Peyer's patch (tissue), 4 donors: Measurements from ENCODE around the gene AUTS2. TPM values are rescaled to one million over a fixed set of nuclear protein-coding genes. Genes with fewer than 3 reads are reported as not detected.

Experiments
- DNase-seq, 3 donors: peaks; one replicate each; pipeline ENCODE4 v3.0.0-alpha.2; 2017 to 2019
- H3K27ac ChIP-seq, 4 donors: fragments of 200-600 bp; sonication (generic); one replicate each; pipeline ENCODE4 v1.5.1; 2016 to 2019
- H3K27me3 ChIP-seq, 2 donors: fragments of 200-600 bp; sonication (generic); one replicate each; pipeline ENCODE4 v1.5.1; 2019
- H3K36me3 ChIP-seq, 3 donors: fragments of 200-600 bp; sonication (generic); one replicate each; pipeline ENCODE4 v1.5.1; 2016 to 2019
- H3K4me1 ChIP-seq, 4 donors: fragments of 200-600 bp; sonication (generic); one replicate each; pipeline ENCODE4 v1.5.1; 2016 to 2019
- H3K4me3 ChIP-seq, 4 donors: fragments of 200-600 bp; sonication (generic); 1 replicate in 3 of 4; 2 replicates in 1 of 4; pipeline ENCODE4 v1.5.1; 2016 to 2019; ENCODE audit warnings: mild to moderate bottlenecking in 1 of 4
- H3K9me3 ChIP-seq, 4 donors: fragments of 200-600 bp; sonication (generic); one replicate each; pipeline ENCODE4 v1.5.1; 2016 to 2019; ENCODE audit warnings: mild to moderate bottlenecking in 1 of 4
- POLR2A ChIP-seq, 2 donors: fragments of 450-650 bp; IDR thresholded peaks; one replicate each; pipeline ENCODE4 v1.5.1; 2017; ENCODE audit warnings: antibody characterized with exemption in 2 of 2, mild to moderate bottlenecking in 2 of 2, moderate library complexity in 2 of 2
- total RNA-seq, 4 donors: library from RNA; depleted of rRNA; stranded (reverse); fragments of >200 nt; gene quantifications; one replicate each; pipeline ENCODE4 v1.1.0, GENCODE V29; 2016
- TF ChIP-seq, protein P1 (sequence below), 6 experiments: fragments of 450-650 bp in 4 of 6; fragments of 200-600 bp in 2 of 6; sonication (generic) in 1 of 6; IDR thresholded peaks; one replicate each; pipeline ENCODE4 v1.5.1; 2017 to 2019; ENCODE audit warnings: antibody characterized with exemption in 6 of 6, mild to moderate bottlenecking in 3 of 6, moderate library complexity in 1 of 6

Gene AUTS2
- total RNA-seq, 4 donors from 2014 or later, result 55.9 to 90.0 (median 72.6) TPM

DNA sequence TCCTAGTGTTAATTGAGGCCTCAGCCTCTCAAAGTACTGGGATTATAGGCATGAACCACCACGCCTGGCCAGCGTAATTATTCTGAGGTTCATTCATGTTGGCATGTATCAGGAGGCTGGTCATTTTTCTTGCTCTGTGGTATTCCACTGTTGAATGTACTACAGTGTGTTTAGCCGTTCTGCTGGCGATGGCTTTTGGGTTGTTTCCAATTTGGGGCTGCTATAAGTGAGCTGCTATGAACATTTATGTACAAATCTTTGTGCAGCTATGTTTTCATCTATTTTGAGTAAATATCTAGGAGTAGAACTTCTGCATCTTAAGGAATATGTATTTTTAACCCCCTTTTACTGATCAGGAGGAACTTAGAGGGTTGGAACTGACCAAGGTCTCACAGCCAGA is 145.8 kb downstream of the AUTS2 start:
- no peaks in the 10 kb centered on the region for H3K9me3 ChIP-seq
- no peak overlapping the region for H3K27ac ChIP-seq
- TF ChIP-seq, protein P1, sequence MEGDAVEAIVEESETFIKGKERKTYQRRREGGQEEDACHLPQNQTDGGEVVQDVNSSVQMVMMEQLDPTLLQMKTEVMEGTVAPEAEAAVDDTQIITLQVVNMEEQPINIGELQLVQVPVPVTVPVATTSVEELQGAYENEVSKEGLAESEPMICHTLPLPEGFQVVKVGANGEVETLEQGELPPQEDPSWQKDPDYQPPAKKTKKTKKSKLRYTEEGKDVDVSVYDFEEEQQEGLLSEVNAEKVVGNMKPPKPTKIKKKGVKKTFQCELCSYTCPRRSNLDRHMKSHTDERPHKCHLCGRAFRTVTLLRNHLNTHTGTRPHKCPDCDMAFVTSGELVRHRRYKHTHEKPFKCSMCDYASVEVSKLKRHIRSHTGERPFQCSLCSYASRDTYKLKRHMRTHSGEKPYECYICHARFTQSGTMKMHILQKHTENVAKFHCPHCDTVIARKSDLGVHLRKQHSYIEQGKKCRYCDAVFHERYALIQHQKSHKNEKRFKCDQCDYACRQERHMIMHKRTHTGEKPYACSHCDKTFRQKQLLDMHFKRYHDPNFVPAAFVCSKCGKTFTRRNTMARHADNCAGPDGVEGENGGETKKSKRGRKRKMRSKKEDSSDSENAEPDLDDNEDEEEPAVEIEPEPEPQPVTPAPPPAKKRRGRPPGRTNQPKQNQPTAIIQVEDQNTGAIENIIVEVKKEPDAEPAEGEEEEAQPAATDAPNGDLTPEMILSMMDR (IDR thresholded peaks at IDR 0.05), result no peak
- no peak for TF ChIP-seq POLR2A (IDR thresholded peaks at IDR 0.05)
- H3K4me3 ChIP-seq, result no peak overlapping the region
- H3K27me3 ChIP-seq, result no peaks in the 10 kb centered on the region
- no peaks in the 10 kb centered on the region for H3K36me3 ChIP-seq
- no peak for DNase-seq
- H3K4me1 ChIP-seq, result peaks cover 0 to 3% (median 0%) of the 10 kb centered on the region in 4 donors

DNA sequence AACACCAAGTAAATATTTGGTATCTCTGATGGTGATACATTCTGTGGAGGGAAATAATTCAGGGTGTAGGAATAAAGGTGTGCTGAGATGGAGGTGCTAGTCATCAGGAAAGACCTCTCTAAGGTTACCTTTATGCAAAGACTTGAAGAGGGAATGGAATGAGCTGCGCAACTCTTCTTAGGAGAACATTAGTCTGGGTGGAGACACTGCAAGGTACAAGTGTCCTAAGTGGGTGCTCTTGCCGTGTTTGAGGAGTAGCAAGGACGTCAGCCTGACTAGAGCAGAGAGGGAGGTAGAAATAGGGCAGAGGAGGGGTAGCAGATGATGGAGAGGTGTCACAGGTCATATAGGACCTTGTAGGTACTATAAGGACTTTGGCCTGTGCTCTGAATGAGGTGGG is 148.1 kb downstream of the AUTS2 start:
- Histone ChIP-seq H3K27me3 (no peaks in the 10 kb centered on the region), H3K36me3 (no peaks in the 10 kb centered on the region), H3K4me1 (peaks cover 0 to 7% (median 0%) of the 10 kb centered on the region in 4 donors), H3K4me3 (no peak overlapping the region), H3K9me3 (no peaks in the 10 kb centered on the region), H3K27ac (no peak overlapping the region)
- DNase-seq, result no peak
- no peak for TF ChIP-seq POLR2A (IDR thresholded peaks at IDR 0.05)
- TF ChIP-seq, protein P1 (IDR thresholded peaks at IDR 0.05), result no peak

DNA sequence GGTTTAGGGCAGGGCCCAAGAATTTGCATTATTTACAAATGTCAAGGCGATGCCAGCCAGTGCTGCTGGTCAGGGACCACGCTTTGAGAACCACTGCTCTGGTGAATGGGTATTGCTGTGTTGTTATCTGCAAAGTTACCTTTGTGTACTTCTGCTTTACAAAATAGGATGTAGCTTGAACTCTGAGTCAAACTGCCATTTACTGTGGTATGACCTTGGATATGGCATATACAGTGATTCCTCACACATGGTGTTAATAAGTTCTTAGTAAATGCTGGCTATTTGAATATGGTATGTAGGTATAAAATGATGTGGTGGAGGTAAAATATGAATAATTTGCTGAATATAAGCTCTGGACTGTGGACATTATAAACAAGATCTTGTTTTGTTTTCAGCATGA is 148.9 kb downstream of the AUTS2 start:
- Histone ChIP-seq H3K9me3 (no peaks in the 10 kb centered on the region), H3K4me3 (no peak overlapping the region), H3K27me3 (no peaks in the 10 kb centered on the region), H3K27ac (no peak overlapping the region), H3K4me1 (peaks cover 0 to 7% (median 0%) of the 10 kb centered on the region in 4 donors), H3K36me3 (no peaks in the 10 kb centered on the region)
- no peak for TF ChIP-seq POLR2A (IDR thresholded peaks at IDR 0.05)
- TF ChIP-seq, protein P1 (IDR thresholded peaks at IDR 0.05), result no peak
- no peak for DNase-seq

DNA sequence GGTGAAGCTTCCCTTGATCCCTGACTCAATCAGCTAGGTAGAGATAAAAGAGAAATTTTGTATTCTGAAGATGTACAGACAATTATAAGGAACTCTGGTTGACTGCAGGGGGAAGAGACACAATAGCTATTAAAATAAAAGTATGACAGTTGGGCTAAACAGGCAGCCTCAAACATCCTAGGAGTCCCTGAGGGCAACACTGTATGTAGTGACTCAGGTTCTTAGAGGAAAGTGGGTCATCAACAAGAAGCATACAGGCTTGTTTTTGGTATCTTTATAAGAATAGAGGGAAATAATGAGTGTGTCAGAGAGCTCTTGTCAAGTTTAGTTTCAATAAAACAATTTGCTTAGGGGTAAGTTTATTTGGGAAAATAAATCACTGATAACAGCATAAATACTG is 150.3 kb downstream of the AUTS2 start:
- peaks cover 0 to 7% (median 0%) of the 10 kb centered on the region in 4 donors for H3K4me1 ChIP-seq
- H3K36me3 ChIP-seq, result no peaks in the 10 kb centered on the region
- no peaks in the 10 kb centered on the region for H3K9me3 ChIP-seq
- no peak overlapping the region for H3K4me3 ChIP-seq
- no peak for DNase-seq
- no peak for TF ChIP-seq POLR2A (IDR thresholded peaks at IDR 0.05)
- TF ChIP-seq, protein P1 (IDR thresholded peaks at IDR 0.05), result no peak
- H3K27ac ChIP-seq, result no peak overlapping the region
- H3K27me3 ChIP-seq, result no peaks in the 10 kb centered on the region

DNA sequence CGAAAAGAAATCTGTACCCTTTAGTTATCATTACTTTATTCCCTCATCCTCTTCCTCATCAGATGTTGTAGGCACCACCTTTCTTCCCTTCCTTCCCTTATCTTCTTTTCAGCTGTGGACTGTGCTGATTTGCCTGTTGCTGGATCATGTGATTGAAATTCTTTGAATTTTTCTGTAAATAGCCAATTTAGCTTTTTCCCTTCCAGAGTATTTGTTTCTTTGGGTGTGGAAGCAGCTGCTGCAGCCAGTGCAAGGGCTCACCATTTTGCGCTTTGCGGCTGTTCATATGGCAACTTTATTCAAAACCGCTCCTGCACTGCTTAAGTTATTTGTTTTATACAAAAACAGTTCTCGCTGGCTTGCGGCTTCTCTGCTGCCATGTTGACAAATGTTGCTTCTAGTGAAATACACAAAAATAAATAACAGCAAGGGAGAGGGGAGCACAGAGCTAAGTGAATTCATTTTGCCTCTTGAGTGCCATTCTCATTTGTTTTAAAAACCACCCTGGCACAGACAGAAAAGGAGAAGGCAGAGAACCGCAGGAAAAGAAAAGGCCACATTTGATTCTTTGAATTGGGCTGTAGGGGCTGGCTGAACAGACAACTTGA is 151.2 kb downstream of the AUTS2 start:
- Histone ChIP-seq H3K4me3 (no peak overlapping the region), H3K9me3 (no peaks in the 10 kb centered on the region), H3K27ac (no peak overlapping the region), H3K36me3 (no peaks in the 10 kb centered on the region), H3K4me1 (peaks cover 0 to 7% (median 0%) of the 10 kb centered on the region in 4 donors), H3K27me3 (no peaks in the 10 kb centered on the region)
- DNase-seq, result no peak
- TF ChIP-seq POLR2A (IDR thresholded peaks at IDR 0.05), result no peak
- TF ChIP-seq, protein P1 (IDR thresholded peaks at IDR 0.05), result no peak
